B cell (primary cell): ENCODE data around the gene ASPHD1. TPM values are rescaled to one million over a fixed set of nuclear protein-coding genes. Genes with fewer than 3 reads are reported as not detected.

Source experiments
- ATAC-seq: fragments of 200-7000 bp; cut with Tn5 transposase; one replicate; pipeline ENCODE4 v1.10.0; 2021; ENCODE audit warnings: low read depth, mild to moderate bottlenecking, moderate number of reproducible peaks, moderate library complexity
- CTCF ChIA-PET: fragments of 350-600 bp; sonication (Branson Sonifier 250); formaldehyde crosslinking; loops from one replicate; lab custom pipeline; 2021; ENCODE audit warnings: antibody characterized with exemption, inconsistent platforms; lab: Charles Lee
- POLR2A ChIA-PET: fragments of 350-600 bp; sonication (Branson Sonifier 250); formaldehyde crosslinking; loops from one replicate; lab custom pipeline; 2021; ENCODE audit warnings: antibody characterized with exemption; lab: Charles Lee
- DNase-seq: peaks from one replicate; pipeline ENCODE4 v3.0.0; 2013
- H2AFZ ChIP-seq: 2 replicates; pipeline ENCODE4 v1.6.1; 2012; ENCODE audit warnings: mild to moderate bottlenecking, low read depth, low read length; ENCODE audit not compliant: insufficient read depth, poor library complexity, severe bottlenecking
- H3K27ac ChIP-seq, 2 donors: 1 replicate in 1 of 2; 2 replicates in 1 of 2; pipeline ENCODE4 v1.5.1; 2012 to 2013; ENCODE audit warnings: low read length in 2 of 2, mild to moderate bottlenecking in 2 of 2, moderate library complexity in 1 of 2
- H3K27me3 ChIP-seq, 4 experiments: fragments of 200-600 bp in 1 of 4; sonication (generic) in 1 of 4; replicated peaks in 1 of 4; 1 replicate in 2 of 4; 2 replicates in 2 of 4; pipeline versions ENCODE4 v1.6.1 to v1.7.0; 2013 to 2016; ENCODE audit warnings: low read length in 3 of 4, mild to moderate bottlenecking in 2 of 4, mixed read lengths in 1 of 4, moderate library complexity in 1 of 4; ENCODE audit not compliant: insufficient read depth in 4 of 4, control insufficient read depth in 3 of 4; ENCODE audit errors: control extremely low read depth in 1 of 4
- H3K36me3 ChIP-seq, 2 experiments: replicated peaks in 1 of 2; 1 replicate in 1 of 2; 2 replicates in 1 of 2; pipeline versions ENCODE4 v1.6.1 to v1.7.1; 2013; ENCODE audit warnings: low read length in 1 of 2; ENCODE audit not compliant: insufficient read depth in 2 of 2, control insufficient read depth in 1 of 2; ENCODE audit errors: control extremely low read depth in 1 of 2, extremely low read depth in 1 of 2
- H3K4me1 ChIP-seq, 2 donors: fragments of 200-600 bp in 1 of 2; sonication (generic) in 1 of 2; 1 replicate in 1 of 2; 2 replicates in 1 of 2; pipeline versions ENCODE4 v1.5.1 to v1.6.1; 2013 to 2017; ENCODE audit warnings: low read length in 2 of 2; ENCODE audit not compliant: control insufficient read depth in 2 of 2, insufficient read depth in 2 of 2
- H3K4me2 ChIP-seq: replicated peaks from 2 replicates; pipeline ENCODE3; 2012; ENCODE audit warnings: mild to moderate bottlenecking, low read depth, low read length; ENCODE audit not compliant: poor library complexity, severe bottlenecking
- H3K4me3 ChIP-seq, 5 experiments: fragments of 200-600 bp in 1 of 5; sonication (generic) in 1 of 5; 1 replicate in 3 of 5; 2 replicates in 2 of 5; pipeline versions ENCODE4 v1.5.1 to v1.7.0; 2011 to 2016; ENCODE audit warnings: low read length in 4 of 5, mild to moderate bottlenecking in 4 of 5, low read depth in 2 of 5, control low read depth in 1 of 5, moderate library complexity in 1 of 5; ENCODE audit not compliant: insufficient read depth in 1 of 5; ENCODE audit errors: control extremely low read depth in 1 of 5, extremely low read depth in 1 of 5
- H3K79me2 ChIP-seq: fragments of 200-600 bp; sonication (generic); one replicate; pipeline ENCODE4 v1.6.0; 2016; ENCODE audit warnings: low read length; ENCODE audit not compliant: control insufficient read depth, insufficient read depth
- H3K9ac ChIP-seq: fragments of 200-600 bp; sonication (generic); 2 replicates; pipeline ENCODE4 v1.6.1; 2017; ENCODE audit warnings: mild to moderate bottlenecking, low read length, moderate library complexity
- H3K9me3 ChIP-seq, 3 donors: one replicate each; pipeline versions ENCODE4 v1.6.1 to v1.7.1; 2013; ENCODE audit warnings: low read length in 2 of 3; ENCODE audit not compliant: control insufficient read depth in 2 of 3, insufficient read depth in 1 of 3; ENCODE audit errors: control extremely low read depth in 1 of 3
- H4K20me1 ChIP-seq: 2 replicates; pipeline ENCODE4 v1.6.0; 2012; ENCODE audit warnings: mild to moderate bottlenecking, low read length; ENCODE audit not compliant: insufficient read depth, control insufficient read depth, poor library complexity, severe bottlenecking
- H3K27ac Mint-ChIP-seq: one replicate; pipeline ENCODE4 v1.8.0; 2021; ENCODE audit warnings: mixed read lengths
- H3K27me3 Mint-ChIP-seq: one replicate; pipeline ENCODE4 v1.8.0; 2021; ENCODE audit warnings: mixed read lengths
- H3K4me1 Mint-ChIP-seq: one replicate; pipeline ENCODE4 v1.8.0; 2021; ENCODE audit warnings: mixed read lengths
- H3K4me3 Mint-ChIP-seq: one replicate; pipeline ENCODE4 v1.8.0; 2021; ENCODE audit warnings: mixed read lengths
- H3K9me3 Mint-ChIP-seq: one replicate; pipeline ENCODE4 v1.8.0; 2022; ENCODE audit warnings: mixed read lengths; ENCODE audit not compliant: insufficient read depth
- EZH2 ChIP-seq: IDR thresholded peaks from 2 replicates; pipeline ENCODE4 v1.6.1; 2012; ENCODE audit warnings: borderline replicate concordance, low read depth, mild to moderate bottlenecking, moderate library complexity, low read length; ENCODE audit not compliant: insufficient read depth, poor library complexity, severe bottlenecking
- WGBS: methylation state at CpG from one replicate; pipeline ENCODE4 v1.1.5; 2013; ENCODE audit warnings: missing lambda C conversion rate; ENCODE audit not compliant: insufficient coverage; 5-methylcytosine and 5-hydroxymethylcytosine counted together
- intact Hi-C: fragments of 100-400 bp; cut with micrococcal nuclease; formaldehyde crosslinking; loops from one replicate; pipeline ENCODE4 v1.10.0; 2022
- polyA plus RNA-seq: library from polyadenylated mRNA; depleted of rRNA; stranded (reverse); fragments of >200 nt; gene quantifications from 2 replicates; pipeline ENCODE4 v1.2.3, GENCODE V29; 2012
- total RNA-seq, 2 donors: library from RNA; stranded (reverse); fragments of 120-200 nt in 1 of 2; gene quantifications; 1 replicate in 1 of 2; 2 replicates in 1 of 2; pipeline versions ENCODE4 v1.2.3 to v1.2.4, GENCODE V29; 2013 to 2022
- TF ChIP-seq, protein P1 (sequence below): fragments of 200-600 bp; IDR thresholded peaks from one replicate; pipeline ENCODE4 v1.8.0; 2022; ENCODE audit warnings: antibody characterized with exemption, mild to moderate bottlenecking

Gene ASPHD1
- total and polyA plus RNA-seq, 2 donors (not counting 1 experiment from before 2014, with no cell fraction given), result not detected

DNA sequence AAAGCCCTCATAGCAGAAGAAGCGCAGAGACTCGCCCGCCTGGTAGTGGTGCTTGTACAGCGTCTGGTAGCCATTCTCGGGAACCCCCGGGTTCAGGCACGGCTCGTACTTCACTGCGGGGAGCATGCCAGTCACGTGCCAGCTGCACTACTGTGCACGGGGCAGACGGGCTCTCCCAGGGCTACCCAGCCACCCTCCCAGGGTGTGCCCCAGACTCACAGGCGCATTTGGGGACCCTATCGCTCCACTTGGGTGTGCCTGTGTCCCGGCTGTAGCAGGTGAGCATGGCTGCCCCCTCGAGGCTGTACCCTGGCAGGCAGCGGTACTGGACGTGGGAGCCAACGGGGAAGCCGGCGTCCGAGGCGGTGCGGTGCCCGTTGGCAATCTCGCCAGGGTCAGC lies 27.0 kb upstream of the ASPHD1 start:
- Histone ChIP-seq H3K4me3 (no peak overlapping the region), H4K20me1 (no peaks in the 10 kb centered on the region), H3K27ac (no peak overlapping the region), H3K27me3 (peaks cover 0 to 31% (median 10%) of the 10 kb centered on the region in 4 experiments), H2AFZ (no peak overlapping the region), H3K9me3 (peaks cover 0 to 14% (median 3%) of the 10 kb centered on the region in 3 donors), H3K4me2 (no peak overlapping the region), H3K79me2 (no peaks in the 10 kb centered on the region), H3K9ac (no peak overlapping the region), H3K4me1 (peaks cover 17 to 18% of the 10 kb centered on the region in 2 donors), H3K36me3 (no peaks in the 10 kb centered on the region)
- intact Hi-C loops, result no loop called here
- Mint-ChIP-seq H3K4me1 (peaks cover 16% of the 10 kb centered on the region), H3K27me3 (peaks cover 19% of the 10 kb centered on the region), H3K9me3 (no peaks in the 10 kb centered on the region), H3K27ac (no peak overlapping the region), H3K4me3 (no peak overlapping the region)
- TF ChIP-seq EZH2, result no peak
- TF ChIP-seq, protein P1, sequence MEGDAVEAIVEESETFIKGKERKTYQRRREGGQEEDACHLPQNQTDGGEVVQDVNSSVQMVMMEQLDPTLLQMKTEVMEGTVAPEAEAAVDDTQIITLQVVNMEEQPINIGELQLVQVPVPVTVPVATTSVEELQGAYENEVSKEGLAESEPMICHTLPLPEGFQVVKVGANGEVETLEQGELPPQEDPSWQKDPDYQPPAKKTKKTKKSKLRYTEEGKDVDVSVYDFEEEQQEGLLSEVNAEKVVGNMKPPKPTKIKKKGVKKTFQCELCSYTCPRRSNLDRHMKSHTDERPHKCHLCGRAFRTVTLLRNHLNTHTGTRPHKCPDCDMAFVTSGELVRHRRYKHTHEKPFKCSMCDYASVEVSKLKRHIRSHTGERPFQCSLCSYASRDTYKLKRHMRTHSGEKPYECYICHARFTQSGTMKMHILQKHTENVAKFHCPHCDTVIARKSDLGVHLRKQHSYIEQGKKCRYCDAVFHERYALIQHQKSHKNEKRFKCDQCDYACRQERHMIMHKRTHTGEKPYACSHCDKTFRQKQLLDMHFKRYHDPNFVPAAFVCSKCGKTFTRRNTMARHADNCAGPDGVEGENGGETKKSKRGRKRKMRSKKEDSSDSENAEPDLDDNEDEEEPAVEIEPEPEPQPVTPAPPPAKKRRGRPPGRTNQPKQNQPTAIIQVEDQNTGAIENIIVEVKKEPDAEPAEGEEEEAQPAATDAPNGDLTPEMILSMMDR, result no peak
- ATAC-seq (no peak), DNase-seq (no peak)
- ChIA-PET POLR2A (no interaction called here), CTCF (no interaction called here)
- WGBS, result 94% methylated on average over 26 of the region's 26 CpGs

DNA sequence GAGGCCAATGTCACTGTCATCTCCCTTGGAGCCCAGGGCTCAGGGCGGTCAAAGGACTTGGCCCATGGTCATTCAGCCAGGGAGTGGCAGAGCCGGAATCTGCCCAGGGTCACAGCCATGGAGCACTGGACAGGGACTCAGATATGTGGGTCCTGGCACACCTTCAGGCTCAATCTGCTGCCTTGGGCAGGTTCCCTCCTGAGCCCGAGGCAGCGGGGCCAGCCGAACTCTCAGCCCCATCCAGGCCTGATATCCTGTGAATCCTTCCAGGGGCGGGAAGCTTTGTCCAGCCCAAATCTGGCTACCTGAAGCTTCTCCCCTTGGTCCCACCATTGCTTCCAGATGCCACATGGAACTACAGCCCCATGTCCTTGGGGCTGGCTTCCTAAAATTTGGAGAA lies 25.1 kb upstream of the ASPHD1 start:
- Histone ChIP-seq H3K4me1 (peaks cover 17 to 18% of the 10 kb centered on the region in 2 donors), H3K27ac (no peak overlapping the region), H2AFZ (no peak overlapping the region), H3K27me3 (peaks cover 0 to 38% (median 10%) of the 10 kb centered on the region in 4 experiments), H4K20me1 (no peaks in the 10 kb centered on the region), H3K36me3 (no peaks in the 10 kb centered on the region), H3K4me2 (no peak overlapping the region), H3K4me3 (no peak overlapping the region), H3K79me2 (no peaks in the 10 kb centered on the region), H3K9me3 (peaks cover 0 to 14% (median 3%) of the 10 kb centered on the region in 3 donors), H3K9ac (no peak overlapping the region)
- H3K9me3 Mint-ChIP-seq, result no peaks in the 10 kb centered on the region
- CTCF ChIA-PET, result no interaction called here
- H3K4me1 Mint-ChIP-seq, result peaks cover 16% of the 10 kb centered on the region
- H3K27me3 Mint-ChIP-seq, result peaks cover 25% of the 10 kb centered on the region
- no peak overlapping the region for H3K4me3 Mint-ChIP-seq
- whole genome bisulfite sequencing, result 90% methylated on average over 6 of the region's 6 CpGs
- H3K27ac Mint-ChIP-seq, result no peak overlapping the region
- POLR2A ChIA-PET, result interaction anchor here (0.6 kb wide), 1 partner anchor 528 kb away, joined by 7 read pairs; no protein-coding TSS in a partner anchor
- intact Hi-C loops, result no loop called here
- TF ChIP-seq, protein P1, result no peak
- no peak for TF ChIP-seq EZH2
- ATAC-seq (no peak), DNase-seq (no peak)
